ENCODE measurements around the gene CUL2.
"Not testable (repeated sequence)": the region's sequence is repeated elsewhere in the genome, so short reads cannot be mapped to it uniquely, and the experiment has no call there.

The CUL2 gene

DNA sequence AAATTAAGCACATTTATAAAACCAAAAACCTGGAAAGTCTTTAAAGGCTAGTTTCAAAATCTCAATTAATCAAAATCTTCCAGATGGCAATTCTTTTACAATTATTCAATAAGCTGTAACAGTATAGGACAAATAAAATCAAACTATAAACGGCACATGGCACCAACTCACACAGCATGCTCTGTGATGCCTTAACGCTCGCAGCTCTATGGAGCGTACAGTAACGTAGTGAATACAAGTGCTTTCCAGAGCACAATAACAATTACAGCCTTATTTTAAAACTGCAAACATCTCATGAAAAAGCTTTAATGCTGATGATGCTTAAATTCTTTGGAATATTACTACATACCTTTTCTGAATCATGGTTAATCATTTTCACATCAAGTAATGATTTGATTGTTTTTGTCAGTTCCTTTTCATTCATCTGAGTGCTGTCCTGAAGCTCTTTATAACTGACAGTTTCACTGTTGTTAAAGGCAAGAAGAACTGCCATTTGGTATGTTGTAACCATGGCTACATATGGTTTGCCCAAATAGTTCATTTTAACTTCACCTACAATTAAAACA, 74.2 kb downstream of the CUL2 start:
- no peak for DNase-seq

- DNase-seq: no peak
Observed at GRCh38 chr10:35012781-35013180, 77.4 kb downstream of the CUL2 start.

GRCh38 chr10:35011771-35012191, 78.4 kb downstream of the CUL2 start:
- no peak for DNase-seq

- DNase-seq: no peak
Observed at GRCh38 chr10:35007858-35008301, 82.3 kb downstream of the CUL2 start.

DNA sequence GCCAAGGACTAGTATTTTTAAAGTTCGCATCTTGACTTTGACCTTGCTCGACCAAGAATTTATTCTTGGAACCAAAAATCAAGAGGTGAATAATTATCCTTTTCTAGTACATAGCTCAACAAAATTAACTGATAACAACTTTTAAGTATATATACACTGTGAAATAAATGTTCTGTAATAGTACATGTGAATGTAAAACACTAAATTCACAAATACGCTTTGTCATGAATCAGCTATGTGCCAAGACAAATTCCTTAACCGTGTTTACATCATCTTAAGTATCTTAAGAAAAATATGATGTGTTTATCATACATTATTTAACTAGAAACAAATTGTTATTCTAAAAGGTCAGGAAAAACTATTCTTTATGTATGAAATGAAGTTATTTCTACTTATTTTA, 83.3 kb downstream of the CUL2 start:
- DNase-seq: no peak

DNA sequence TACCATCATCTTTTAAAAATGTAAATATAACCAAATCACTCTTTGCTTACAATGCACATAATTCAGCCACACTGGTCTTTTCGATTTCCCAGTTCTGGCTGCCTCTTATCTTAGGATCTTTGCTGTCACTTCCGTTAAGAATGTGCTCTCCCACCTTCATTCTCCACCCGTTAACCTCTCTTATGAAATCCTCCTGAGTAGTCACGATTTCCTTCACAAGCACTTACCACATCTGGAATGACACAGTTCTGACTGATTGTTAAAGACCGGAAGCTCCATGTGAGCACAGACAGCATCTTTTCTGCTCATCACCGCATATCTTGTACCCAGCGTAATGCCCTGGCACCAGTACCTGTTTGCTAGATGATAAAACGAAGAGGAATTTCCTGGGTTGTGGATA, 84.3 kb downstream of the CUL2 start:
- DNase-seq: no peak

GRCh38 chr10:35004651-35005050, 85.5 kb downstream of the CUL2 start:
- no peak for DNase-seq

DNA sequence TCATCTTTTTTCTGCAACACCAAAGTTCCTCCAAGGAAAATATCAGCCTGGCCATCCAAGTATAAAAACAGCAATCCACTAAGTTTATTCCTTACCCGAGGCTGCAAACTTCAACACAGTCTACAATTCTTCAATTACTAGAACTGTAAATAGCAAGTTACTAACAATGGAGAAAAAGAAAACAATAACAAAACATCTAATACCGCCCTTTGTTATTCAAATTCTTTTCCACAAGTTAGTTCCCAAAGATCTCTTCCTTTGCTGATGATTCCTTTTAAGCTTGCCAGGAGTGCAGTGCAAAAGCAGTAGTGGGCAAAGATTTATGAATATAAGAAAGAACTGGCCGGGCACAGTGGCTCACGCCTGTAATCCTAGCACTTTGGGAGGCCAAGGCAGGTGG, 86.2 kb downstream of the CUL2 start:
- no peak for DNase-seq

- DNase-seq: no peak
Observed at GRCh38 chr10:35000936-35001335, 89.2 kb downstream of the CUL2 start.

- no peak for DNase-seq
Observed at GRCh38 chr10:34999532-34999931, 90.6 kb downstream of the CUL2 start.

DNA sequence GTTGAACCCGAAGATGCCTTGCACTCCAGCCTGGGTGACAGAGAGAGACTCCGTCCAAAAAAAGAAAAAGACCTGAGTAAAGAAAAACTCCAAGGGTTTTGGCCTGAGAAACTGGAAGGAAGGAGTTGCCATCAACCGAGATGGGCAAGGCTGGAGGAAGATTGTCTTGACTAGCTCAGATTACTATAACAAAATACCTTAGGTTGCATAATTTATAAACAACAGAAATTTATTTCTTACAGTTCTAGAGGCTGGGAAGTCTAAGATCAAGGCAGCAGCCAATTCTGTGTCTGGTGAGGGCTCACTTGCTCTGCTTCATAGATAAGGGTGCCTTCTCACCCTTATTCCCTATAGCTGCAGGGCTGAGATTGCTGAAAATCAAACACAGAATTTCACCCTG, 91.2 kb downstream of the CUL2 start:
- DNase-seq: no peak

GRCh38 chr10:34996843-34997242, 93.3 kb downstream of the CUL2 start:
- DNase-seq: no peak

GRCh38 chr10:34995925-34996324, 94.2 kb downstream of the CUL2 start:
- DNase-seq: no peak

- peak; percentile 11 for DNase-seq
Observed at GRCh38 chr10:34994565-34995142, 95.5 kb downstream of the CUL2 start.

DNA sequence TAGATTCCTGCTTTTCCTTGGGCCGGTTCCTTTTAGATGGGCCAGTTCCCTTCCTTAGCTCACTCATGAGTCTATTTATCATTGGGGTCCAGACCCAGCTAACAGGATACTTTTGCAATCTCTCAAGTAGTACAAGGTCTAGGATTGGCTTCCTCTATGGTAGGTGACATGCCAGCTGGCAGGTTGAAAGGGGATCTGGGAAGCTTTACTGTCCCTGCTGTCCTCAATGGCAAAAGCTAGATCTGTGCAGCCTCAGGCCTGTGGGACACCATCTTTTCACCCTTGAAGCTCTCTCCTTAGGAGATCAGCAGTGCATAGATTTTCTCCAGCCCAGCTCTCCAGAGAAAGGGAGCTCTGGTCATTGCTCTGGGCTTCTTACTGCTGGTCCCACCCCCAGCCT, 96.4 kb downstream of the CUL2 start:
- no peak for DNase-seq

DNA sequence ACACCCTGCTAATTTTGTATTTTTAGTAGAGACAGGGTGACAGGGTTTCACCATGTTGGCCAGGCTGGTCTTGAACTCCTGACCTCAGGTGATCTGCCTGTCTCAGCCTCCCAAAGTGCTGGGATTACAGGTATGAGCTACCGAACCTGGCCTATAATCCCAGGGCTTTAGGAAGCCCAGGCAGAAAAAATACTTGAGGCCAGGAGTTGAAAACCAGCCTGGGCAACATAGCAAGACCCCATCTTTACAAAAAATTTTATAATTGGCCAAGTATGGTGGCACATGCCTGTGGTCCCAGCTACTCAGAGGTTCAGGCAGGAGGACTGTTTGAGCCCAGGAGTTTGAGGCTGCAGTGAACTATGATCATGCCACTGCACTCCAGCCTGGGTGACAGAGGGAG, 99.0 kb downstream of the CUL2 start:
- DNase-seq: not testable (repeated sequence)

GRCh38 chr10:34988397-34989067, 101.6 kb downstream of the CUL2 start:
- no peak for DNase-seq

- no peak for DNase-seq
Observed at GRCh38 chr10:34985823-34986222, 104.3 kb downstream of the CUL2 start.

- no peak for DNase-seq
Observed at GRCh38 chr10:34985146-34985545, 105.0 kb downstream of the CUL2 start.

GRCh38 chr10:34981844-34982243, 108.3 kb downstream of the CUL2 start:
- DNase-seq: no peak

GRCh38 chr10:34979938-34980337, 110.2 kb downstream of the CUL2 start:
- DNase-seq: no peak

DNA sequence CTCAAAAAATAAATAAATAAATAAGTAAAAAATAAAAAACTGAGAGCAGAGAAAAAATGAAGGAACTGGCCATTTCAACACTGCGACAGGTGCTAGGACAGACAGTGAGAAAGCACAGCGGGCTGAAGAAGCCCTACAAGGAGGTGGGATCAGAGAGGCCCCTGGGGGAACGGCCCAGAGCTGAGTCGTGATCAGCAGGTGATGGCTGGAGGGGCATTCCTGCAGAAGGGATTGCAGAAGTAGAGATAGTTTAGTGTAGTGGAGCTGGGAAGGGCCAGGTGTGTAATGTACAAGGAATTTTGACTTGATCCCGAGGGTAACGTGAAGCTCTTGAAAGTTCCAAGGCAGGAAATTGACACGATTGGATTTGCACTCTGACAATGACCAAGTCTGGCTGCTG, 112.1 kb downstream of the CUL2 start:
- no peak for DNase-seq

- not testable (repeated sequence) for DNase-seq
Observed at GRCh38 chr10:34976380-34976910, 113.7 kb downstream of the CUL2 start.

GRCh38 chr10:34974364-34975065, 115.6 kb downstream of the CUL2 start:
- not testable (repeated sequence) for DNase-seq

Data from activated gamma-delta T cell treated with Interleukin-2 at 50 U/mL for 16 hours (primary cell).